ENCODE data around the gene MIF4GD. TPM values are rescaled to one million over a fixed set of nuclear protein-coding genes. Genes with fewer than 3 reads are reported as not detected.

The MIF4GD gene
- polyA plus RNA-seq, 1 donor from 2014 or later: 27.7 TPM

DNA sequence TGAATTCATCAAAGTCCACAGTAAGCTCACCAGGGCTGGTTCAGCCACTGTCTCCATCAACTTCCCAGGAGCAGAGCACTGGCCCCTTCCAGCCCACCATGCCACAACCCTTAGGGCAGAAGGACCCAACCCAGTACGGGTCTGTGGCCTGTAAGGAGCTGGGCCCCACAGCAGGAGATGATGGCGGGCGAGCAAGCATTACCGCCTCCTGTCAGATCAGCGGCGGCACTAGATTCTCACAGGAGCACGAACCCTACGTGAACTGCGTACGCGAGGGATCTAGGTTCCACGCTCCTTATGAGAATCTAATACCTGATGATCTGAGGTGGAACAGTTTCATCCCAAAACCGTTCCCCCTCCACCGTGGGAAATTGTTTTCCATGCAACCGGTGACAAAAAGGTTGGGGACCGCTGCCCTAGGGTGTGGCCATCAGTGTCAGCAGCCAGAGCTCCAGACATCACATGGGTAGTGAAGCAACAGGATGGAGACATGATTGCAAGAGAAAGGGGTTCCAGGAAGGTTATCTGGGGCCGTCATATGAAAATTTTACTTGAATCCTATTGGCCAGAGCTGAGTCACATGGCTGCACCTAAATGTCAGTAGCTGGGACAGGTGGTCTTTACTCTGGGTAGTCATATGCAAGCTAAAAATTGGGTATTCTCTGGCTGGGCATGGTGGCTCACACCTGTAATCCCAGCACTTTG, 30.6 kb upstream of the MIF4GD start:
- Histone ChIP-seq H3K79me2 (replicated peaks; ENCODE audit: insufficient read depth, low read length) (no peaks in the 10 kb centered on the region), H3K27ac (ENCODE audit: low read length) (no peak overlapping the region), H2AFZ (ENCODE audit: low read depth, low read length) (no peak overlapping the region), H3K9me2 (ENCODE audit: insufficient read depth, low read length) (no peaks in the 10 kb centered on the region), H3K9ac (ENCODE audit: low read length) (no peak overlapping the region), H3K4me3 (ENCODE audit: low read length) (no peak overlapping the region), H3K27me3 (ENCODE audit: insufficient read depth, low read depth, low read length) (no peaks in the 10 kb centered on the region), H3K4me2 (ENCODE audit: low read length) (no peak overlapping the region), H3F3A (ENCODE audit: insufficient read depth, low read length, poor library complexity, severe bottlenecking) (no peaks in the 10 kb centered on the region), H3K36me3 (ENCODE audit: insufficient read depth, low read length) (no peaks in the 10 kb centered on the region), H4K20me1 (ENCODE audit: insufficient read depth) (no peaks in the 10 kb centered on the region), H3K9me3 (ENCODE audit: low read length) (no peaks in the 10 kb centered on the region)
- no peak for TF ChIP-seq POLR2AphosphoS5 (IDR thresholded peaks at IDR 0.05)
- TF ChIP-seq, protein P1, sequence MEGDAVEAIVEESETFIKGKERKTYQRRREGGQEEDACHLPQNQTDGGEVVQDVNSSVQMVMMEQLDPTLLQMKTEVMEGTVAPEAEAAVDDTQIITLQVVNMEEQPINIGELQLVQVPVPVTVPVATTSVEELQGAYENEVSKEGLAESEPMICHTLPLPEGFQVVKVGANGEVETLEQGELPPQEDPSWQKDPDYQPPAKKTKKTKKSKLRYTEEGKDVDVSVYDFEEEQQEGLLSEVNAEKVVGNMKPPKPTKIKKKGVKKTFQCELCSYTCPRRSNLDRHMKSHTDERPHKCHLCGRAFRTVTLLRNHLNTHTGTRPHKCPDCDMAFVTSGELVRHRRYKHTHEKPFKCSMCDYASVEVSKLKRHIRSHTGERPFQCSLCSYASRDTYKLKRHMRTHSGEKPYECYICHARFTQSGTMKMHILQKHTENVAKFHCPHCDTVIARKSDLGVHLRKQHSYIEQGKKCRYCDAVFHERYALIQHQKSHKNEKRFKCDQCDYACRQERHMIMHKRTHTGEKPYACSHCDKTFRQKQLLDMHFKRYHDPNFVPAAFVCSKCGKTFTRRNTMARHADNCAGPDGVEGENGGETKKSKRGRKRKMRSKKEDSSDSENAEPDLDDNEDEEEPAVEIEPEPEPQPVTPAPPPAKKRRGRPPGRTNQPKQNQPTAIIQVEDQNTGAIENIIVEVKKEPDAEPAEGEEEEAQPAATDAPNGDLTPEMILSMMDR (IDR thresholded peaks at IDR 0.05; ENCODE audit: poor library complexity, severe bottlenecking): no peak
- TF ChIP-seq EP300 (conservative IDR thresholded peaks at IDR 0.05; ENCODE audit: poor library complexity, severe bottlenecking): no peak
- no peak for TF ChIP-seq TAF1 (IDR thresholded peaks at IDR 0.05; ENCODE audit: low read depth)
- no peak for TF ChIP-seq RAD21 (conservative IDR thresholded peaks at IDR 0.05)
- TF ChIP-seq MXI1 (conservative IDR thresholded peaks at IDR 0.05; ENCODE audit: poor library complexity, severe bottlenecking): no peak

GRCh38 chr17:75301049-75301448, 30.0 kb upstream of the MIF4GD start:
- no peaks in the 10 kb centered on the region for H4K20me1 ChIP-seq (ENCODE audit: insufficient read depth)
- H3K4me3 ChIP-seq (ENCODE audit: low read length): no peak overlapping the region
- no peak overlapping the region for H2AFZ ChIP-seq (ENCODE audit: low read depth, low read length)
- H3K9me2 ChIP-seq (ENCODE audit: insufficient read depth, low read length): no peaks in the 10 kb centered on the region
- H3K9me3 ChIP-seq (ENCODE audit: low read length): no peaks in the 10 kb centered on the region
- H3K27me3 ChIP-seq (ENCODE audit: insufficient read depth, low read depth, low read length): no peaks in the 10 kb centered on the region
- H3K9ac ChIP-seq (ENCODE audit: low read length): no peak overlapping the region
- H3K79me2 ChIP-seq (replicated peaks; ENCODE audit: insufficient read depth, low read length): no peaks in the 10 kb centered on the region
- no peak overlapping the region for H3K27ac ChIP-seq (ENCODE audit: low read length)
- no peaks in the 10 kb centered on the region for H3F3A ChIP-seq (ENCODE audit: insufficient read depth, low read length, poor library complexity, severe bottlenecking)
- H3K36me3 ChIP-seq (ENCODE audit: insufficient read depth, low read length): no peaks in the 10 kb centered on the region
- H3K4me2 ChIP-seq (ENCODE audit: low read length): no peak overlapping the region
- TF ChIP-seq MXI1 (conservative IDR thresholded peaks at IDR 0.05; ENCODE audit: poor library complexity, severe bottlenecking): no peak
- TF ChIP-seq SMC3 (conservative IDR thresholded peaks at IDR 0.05; ENCODE audit: poor library complexity): no peak
- TF ChIP-seq POLR2AphosphoS5 (IDR thresholded peaks at IDR 0.05): no peak
- TF ChIP-seq EZH2 (IDR thresholded peaks at IDR 0.05; ENCODE audit: borderline replicate concordance, insufficient read depth, low read length, poor library complexity, severe bottlenecking): no peak
- no peak for TF ChIP-seq EP300 (conservative IDR thresholded peaks at IDR 0.05; ENCODE audit: poor library complexity, severe bottlenecking)
- no peak for TF ChIP-seq TAF1 (IDR thresholded peaks at IDR 0.05; ENCODE audit: low read depth)
- TF ChIP-seq REST (IDR thresholded peaks at IDR 0.05; ENCODE audit: borderline replicate concordance): no peak
- TF ChIP-seq, protein P1 (IDR thresholded peaks at IDR 0.05; ENCODE audit: poor library complexity, severe bottlenecking): no peak
- TF ChIP-seq RAD21 (conservative IDR thresholded peaks at IDR 0.05): no peak
